22Rv1 (cell line): ENCODE results near the gene HAUS6.

ENCODE experiments used
- CTCF ChIP-seq: fragments of 450-650 bp; IDR thresholded peaks from 2 replicates; pipeline ENCODE4 v1.5.1; 2017; ENCODE audit warnings: mild to moderate bottlenecking
- ZFX ChIP-seq: fragments of 450-650 bp; IDR thresholded peaks from 2 replicates; pipeline ENCODE4 v1.6.1; 2017; ENCODE audit warnings: antibody characterized with exemption, borderline replicate concordance

GRCh38 chr9:19087106-19088000 is 15.4 kb downstream of the HAUS6 start:
- no peak for TF ChIP-seq CTCF
- TF ChIP-seq ZFX: no peak
